ENCODE results near the gene CHMP5.

CHMP5 gene

DNA sequence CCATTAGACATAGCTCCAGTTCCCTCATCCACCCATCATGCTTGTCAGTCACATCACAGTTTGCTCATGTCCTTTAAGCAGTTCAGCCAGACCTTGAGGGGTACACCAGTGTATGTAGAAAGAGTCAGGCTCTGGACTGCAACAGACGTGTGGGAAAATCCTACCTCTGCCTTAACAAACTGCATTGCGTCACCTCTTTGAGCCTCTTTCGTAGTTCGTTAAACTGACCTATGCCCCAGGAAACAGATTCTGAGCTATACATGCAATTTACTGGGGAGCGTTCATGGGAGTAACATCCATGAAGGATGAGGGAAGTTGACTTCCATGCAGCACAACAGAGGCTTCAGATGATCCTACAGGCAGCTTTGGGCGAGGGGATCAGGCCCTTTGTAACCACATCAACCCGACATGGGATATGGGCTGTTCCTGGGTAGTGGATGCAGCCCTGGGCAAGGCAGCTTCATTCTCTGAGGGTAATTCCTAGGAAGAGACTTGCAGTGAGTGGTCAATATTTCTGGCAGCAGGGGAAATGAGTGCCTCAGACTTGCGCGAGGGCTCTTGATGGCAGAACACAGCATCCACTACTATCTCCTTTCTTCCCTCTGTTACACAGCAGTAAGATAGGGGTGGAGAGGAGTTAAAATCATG, 20.6 kb upstream of the CHMP5 start:
- no peak for DNase-seq

DNA sequence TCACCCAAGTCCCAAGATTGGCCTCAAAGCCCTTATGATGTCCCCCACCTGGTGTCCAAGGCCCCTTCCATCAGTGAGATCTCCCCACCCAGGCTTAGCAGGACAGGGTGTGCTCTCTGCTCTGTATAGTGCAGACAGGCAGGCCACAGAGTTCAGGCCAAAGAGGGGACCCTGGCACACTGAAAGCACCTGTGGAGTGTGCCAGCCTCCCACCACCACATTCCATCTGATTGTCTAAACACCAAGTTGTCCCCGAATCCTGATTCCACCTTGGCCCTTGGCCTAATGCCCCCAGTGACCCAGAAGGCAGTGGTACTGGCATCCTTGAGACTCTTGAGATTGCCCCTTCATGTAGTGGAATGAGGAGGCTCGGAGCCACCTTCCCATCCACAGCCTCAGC, 19.5 kb upstream of the CHMP5 start:
- no peak for DNase-seq

DNA sequence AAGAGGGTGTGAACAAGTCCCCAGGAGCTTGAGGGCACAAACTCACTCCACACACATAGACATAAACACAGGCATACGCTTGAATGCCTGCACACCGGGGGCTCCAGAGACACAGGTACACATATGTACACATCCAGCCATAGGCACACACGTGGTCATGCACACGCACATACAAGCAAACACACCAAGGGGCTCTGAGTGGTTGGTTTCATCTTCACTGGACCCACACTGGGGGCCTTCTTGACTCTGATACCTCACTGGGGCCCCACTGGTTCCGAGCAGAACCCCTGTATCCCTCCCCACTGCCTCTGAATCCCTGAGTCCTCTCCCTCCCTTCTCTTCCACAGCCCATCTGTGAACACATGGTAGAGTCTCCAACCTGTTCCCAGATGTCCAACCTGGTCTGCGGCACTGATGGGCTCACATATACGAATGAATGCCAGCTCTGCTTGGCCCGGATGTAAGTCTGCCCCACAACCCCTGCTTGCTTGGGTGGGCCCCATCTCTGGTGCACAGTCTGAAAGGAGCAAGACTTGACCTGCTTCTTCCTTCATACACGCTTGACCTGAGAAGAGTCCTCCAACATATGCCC, 18.5 kb upstream of the CHMP5 start:
- DNase-seq = no peak

DNA sequence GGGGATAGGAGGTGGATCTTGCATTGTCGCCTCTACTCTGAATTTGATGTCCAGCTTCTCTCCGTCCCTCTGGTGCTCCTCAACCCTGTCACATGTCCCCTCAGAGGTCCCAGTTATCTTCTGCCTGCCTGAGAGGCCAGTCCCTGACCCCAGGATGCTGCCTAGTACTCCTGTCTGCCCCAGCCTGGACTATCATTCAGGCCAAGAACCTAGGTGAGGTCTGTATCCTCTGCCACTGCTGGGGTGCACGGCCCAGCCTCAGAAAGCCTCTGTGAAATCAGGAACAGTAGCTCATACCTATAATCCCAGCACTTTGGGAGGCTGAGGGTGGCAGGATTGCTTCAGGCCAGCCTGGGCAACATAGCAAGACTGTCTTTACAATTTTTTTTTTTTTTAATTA, 16.2 kb upstream of the CHMP5 start:
- DNase-seq = no peak

DNA sequence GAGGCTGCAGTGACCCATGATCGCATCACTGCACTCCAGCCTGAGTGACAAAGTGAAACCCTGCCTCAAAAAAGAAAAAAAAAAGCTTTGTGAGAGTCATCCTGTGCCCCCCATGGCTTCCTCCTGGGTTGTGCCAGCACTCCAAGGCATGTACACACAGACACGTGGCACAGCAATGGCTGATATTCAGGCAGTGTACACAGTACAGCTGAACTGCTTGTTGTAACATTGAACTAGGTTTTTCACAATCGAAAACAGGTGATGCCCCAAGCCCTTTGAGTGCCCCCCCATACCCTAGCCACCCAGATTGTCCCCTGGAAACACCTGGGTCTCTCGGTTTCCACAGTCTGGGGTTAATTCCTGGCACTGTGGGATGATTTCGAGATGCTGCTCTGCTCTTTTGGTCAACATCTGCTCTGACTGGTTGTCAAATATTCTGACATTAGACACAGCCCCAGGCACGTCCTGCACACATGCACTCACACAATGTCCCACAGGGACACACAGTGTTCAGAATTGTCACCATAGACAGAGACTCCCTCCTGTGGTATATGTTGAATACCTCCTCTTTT, 15.7 kb upstream of the CHMP5 start:
- DNase-seq = no peak

DNA sequence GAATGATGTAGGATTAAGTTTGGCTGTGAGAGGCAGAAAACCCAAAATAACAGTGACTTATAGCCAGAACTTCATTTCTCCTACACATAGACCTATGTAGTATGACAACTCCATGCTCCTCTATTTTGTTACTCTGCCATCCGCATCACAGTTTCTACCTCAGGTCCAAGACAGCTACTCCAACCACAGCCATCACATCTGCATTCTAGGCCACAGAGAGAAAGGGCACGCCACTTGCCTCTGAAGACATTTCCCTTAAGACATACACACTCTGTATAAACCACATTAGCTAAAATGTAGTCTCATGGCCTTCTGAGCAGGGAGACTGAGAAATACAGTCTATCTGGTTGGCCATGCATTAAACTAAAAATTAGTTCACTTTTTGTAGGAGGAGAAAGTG, 14.9 kb upstream of the CHMP5 start:
- no peak for DNase-seq

DNA sequence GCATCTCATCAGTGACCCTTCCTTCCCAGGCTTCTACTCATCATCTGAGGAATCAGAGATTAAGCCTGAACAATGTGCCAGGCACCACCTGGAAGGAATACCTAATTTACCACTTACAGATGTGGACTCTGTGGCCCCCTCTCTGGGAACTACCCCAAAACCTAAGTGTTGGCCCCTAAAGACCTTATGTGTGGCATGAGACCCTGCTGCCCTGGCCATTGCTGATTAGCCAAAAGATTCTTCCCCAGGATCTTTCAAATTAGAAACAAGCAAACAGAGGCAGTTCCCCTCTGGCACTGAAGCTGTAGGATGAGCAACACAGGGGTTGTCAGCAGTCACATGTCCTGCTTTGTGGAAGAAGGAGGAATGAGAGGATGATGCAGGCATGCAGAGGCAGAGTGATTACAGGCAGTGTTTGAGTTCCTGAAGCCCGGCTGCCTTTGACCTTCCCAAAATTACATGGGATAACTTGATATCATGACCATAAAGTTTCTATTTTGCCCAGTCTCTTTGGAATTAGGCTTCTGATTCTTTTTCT, 14.3 kb upstream of the CHMP5 start:
- DNase-seq = no peak

DNA sequence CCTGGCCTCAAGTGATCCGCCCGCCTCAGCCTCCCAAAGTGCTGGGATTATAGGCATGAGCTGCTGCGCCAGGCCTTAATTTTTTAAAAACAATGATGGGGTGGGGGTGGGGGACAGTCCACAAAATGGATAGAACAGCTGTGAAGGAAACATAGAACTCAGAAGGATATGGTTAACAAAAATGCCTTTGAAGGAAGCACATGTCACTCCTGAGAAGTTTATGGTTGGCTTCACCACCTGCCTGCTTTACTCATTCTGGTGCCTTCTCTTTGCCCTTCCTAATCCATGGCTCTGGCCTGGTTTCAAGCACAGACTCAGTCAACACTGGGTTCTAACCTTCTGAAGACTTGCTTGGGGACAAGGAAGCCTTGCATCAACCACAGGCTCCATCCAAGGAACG, 10.6 kb upstream of the CHMP5 start:
- DNase-seq = no peak

DNA sequence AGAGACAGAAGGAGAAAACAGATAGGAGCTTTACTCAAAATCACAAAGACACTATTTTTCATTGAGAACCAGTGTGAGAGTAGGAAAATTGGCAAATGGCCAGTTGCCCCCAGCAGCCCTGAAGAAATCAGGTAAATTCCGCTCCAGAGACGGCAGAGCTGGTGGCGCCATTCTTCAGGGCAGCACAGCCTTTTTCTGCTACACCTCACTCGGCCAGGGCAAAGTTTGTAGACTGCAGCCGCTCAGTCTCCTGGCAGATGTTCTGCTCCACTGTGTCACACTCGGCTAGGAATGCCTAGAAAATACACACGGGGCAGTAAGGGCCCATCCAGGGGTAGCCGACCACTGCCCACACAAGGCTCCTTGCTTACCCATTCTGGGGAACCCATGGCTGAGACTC, 9.8 kb upstream of the CHMP5 start:
- DNase-seq = no peak

DNA sequence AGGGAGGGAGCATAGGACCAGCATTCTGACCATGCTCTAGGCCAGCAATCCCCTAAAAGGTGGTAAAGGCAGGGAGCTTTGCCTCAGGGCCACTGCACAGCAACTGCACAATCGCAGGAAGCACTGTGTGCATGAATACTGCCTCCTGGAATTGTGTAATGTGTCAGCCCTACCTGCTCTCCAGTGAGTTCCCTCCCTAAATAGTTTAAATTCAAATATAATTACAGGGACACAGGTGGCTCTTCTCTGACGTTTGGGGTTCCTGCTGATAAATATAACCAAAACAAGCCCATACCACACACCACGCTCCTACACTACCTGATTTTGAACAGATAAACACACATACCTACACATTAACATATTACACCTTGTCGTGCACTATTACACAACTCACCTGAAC, 9.4 kb upstream of the CHMP5 start:
- DNase-seq = no peak

DNA sequence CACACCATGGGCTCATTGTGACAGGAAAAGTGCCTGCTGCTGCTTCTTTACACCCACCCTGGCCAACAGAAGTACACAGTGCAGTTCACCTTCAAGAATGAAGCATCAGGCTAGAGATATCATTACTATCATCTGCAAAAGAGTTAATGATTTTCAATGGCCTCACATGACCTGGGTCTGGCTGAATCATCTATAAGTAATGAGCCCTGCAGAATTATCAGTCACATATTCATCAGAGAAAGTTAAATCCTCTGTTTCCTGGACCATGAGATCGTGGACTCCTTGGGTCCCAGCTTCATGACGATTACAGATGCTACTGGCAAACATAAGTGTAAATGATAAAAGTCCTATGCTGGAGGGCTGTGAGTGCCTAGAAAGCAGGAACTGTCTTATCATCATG, 8.6 kb upstream of the CHMP5 start:
- DNase-seq = no peak

DNA sequence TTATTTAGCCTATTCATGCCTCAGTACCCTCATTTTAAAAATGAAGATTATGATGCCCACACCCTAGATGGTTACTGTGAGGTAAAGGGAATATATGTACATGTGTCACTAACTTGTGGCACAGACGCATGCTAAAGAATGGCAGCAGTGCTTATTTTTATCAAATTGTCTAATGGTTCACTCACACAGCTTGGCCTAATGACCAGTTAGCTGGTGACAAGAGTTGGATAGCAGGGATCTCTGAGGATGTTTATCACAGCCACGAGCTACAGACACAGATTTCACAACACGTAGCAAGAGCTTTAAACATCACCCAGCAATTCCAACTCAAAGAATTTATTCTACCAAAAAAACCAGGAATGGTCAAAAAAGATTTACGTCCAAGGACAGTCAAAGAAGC, 7.6 kb upstream of the CHMP5 start:
- no peak for DNase-seq

DNA sequence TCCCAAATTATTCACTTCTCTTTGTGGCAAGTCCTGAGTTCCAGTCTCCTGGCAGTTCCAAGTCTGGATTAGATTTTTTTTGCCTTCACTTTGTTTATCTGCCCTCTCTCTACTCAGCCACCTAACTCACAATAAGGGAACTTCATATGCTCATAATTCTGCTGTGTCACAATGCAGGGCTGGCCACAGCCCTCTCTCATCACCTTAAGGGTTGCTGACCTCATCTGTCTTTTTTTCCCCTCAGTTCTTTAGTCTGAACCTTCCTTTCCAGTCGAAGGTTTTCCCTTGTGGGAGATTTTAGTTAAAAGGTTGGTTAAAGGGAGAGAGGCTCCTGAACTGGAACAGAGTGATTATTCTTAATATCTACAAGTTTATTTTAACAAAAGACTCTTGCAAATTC, 4.5 kb upstream of the CHMP5 start:
- DNase-seq = no peak

DNA sequence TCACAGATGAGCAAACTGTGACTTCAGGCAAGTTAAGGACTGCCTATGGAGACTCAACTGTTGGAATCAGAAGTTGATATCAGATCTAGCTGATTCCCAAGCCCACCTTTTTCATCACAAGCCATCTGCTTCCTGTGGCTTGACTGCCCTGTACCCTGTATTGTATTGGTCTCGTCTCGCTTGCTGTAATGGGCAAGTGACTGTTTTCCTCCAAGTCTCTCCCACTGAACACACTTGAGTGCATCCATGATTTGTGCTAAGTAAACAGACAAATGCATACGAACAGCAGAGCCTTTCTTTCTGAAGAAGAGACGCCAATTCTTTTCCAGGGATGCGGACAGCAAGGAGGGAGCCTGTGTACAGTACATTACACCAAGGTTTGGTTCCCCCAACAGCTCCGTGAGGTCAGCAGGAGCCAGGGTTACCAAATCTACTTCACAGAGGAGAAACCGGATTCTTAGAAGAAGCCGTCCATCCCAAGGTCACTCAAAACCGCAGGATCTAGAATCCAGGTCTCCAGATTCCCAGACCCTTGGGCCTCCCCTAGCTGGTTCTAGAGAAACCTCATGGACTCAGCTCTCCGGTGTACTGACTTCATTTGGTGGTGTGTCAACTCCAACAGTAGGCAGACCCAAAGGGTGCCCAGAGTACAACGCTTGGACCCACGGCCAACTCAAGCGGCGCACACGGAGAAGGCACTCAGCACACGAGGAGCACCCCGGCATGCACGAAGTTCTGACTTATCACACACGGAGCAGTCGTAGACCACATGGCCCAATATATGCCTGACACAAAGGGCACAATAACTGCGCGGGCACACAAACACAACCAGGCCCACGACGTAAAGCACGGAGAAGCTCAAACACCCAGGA, 1.5 kb upstream of the CHMP5 start:
- no peak for DNase-seq

DNA sequence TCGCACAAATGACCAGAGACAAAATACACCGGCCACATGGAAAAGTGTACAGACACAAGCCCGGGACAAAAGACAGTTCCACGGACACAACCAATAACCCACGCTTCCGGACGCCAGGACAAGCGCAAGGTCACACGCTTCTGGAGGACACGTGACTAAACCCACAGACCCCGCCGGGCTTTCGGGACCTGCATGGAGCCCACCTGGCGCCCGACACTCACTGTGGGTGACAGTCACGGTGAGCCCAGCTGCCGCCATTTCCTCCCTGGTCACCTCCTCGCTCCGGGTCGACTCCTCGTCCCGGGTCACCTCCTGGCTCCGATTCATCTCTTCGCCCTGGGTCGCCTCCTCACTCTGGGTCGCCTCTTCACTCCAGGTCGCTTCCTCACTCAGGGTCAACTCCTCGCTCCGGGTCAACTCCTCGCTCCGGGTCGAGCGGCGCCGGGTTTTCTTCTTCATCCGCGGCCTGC, 811 bp upstream of the CHMP5 start:
- no peak for DNase-seq

DNA sequence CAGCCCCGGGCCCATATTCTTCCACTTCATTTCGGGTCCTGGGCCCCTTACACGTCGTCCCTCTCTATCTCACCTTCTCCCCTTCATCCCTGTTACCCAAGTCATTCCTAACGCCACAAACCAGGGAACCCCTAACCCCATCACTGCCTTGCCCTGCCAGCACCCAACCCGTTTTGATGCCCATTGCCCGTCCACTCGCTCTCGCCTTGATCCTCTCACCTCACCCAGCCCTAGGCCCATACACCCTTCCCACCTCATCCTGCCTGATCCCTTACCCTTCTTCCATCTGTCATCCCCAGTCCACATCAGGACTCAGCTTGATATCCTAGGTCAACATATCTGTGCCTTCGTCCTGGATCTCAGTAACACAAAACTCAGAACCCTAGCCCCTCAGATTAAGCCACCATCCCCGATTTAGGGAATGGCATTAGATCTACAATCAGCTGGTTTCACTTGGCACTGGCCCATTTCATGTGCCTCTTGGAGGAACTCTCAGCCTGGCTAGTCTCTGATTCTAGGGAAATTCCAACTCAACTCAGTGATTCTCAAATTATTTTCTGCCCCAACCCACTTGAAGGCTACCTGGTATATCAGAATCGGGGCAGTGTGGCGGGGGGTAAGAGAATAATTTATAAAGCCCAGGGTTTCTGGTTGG, 489 bp downstream of the CHMP5 start:
- no peak for DNase-seq

DNA sequence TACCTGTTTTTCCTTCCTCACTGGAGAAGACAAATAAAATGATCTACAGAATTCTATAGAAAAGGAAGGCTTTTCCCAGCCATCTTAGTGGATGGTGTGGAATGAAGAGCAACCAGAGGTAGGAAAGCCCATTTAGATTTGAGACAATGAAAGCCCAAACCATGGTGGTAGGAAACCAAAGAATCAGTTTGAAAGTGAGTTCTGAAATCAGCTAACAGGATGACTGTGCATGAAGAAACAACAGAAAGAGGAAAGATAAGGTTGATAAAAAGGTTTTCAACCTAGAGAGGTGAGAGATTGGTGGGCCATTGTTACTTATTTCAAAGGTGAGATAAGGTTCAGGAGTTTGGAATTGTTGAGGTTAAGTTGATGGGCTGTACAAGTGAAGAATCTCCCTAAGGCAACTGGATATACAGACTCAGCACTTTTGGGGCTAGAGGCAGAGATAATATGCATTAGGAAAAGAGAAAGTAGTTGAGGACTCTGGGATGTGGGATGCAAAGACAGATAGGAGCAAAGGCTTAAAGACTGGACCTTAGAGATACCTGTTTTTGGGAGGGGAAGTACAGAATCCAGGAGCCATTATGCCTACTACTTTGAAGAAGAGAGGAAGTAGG, 2.4 kb downstream of the CHMP5 start:
- DNase-seq = no peak

DNA sequence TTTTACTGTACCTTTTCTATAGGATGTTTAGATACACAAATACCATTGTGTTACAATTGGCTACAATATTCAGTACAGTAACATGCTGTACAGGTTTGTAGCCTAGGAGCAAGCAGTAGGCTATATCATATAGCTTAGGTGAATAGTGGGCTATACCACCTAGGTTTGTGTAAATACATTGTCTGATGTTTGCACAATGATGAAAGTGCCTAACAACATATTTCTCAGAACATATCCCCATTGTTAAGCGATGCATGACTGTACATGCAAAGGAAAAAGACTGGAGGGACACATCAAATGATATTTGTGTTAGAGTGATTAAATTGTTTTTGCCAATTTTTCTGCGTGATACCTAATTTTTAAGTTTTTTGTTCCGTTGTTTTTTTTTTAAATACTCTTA, 5.3 kb downstream of the CHMP5 start:
- DNase-seq = no peak

DNA sequence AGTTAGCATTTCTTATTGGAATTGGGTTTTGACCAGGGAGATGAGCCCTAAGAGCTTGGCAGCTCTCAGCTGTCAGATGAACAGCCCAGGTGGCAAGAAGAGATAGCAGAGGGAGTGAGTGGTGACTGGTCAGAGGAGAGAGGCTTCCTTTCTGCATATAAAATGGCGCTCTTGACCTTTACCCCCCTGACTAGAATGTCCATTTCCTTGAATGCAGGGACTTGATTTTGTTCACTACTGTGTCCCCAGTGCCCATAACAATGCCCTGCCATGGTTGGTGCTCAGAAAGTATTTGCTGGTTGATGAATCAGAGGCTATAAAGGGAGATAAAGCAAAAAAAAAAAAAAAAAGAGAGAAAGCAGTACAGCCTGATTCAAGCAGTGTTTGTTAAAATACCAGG, 7.2 kb downstream of the CHMP5 start:
- no peak for DNase-seq

DNA sequence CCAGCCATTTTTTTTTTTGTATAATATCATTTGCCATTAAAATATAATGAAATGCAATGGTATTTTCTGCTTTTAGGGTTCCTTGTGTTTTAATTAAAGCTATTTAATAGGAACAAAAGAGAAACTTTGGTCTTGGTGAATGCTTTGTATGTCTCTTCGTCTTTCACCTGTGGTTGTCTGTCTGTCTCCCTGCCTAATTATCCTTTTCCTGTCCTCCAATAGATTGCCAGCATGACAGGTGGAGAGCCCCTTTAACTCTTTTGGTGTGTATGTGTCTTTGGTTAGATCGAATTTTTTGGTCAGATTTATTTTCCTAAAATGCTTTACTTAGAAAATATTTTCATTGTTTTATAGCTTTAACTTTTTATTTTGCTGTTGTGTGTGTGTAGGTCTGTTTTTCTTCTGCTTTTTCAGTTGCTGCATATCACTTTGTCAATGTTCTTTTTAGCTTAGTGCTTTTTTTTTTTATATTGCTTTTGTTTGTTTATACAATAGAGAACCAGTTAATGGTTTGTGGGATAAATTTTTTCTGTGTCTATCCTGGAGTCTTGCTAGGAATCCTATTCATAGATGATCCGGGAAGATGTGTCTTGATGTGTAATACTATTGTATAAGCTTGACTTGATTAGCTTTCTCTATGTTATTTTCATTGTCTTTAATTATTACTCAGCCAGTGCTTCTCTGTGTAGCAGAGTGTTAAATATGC, 8.6 kb downstream of the CHMP5 start:
- DNase-seq = no peak

DNA sequence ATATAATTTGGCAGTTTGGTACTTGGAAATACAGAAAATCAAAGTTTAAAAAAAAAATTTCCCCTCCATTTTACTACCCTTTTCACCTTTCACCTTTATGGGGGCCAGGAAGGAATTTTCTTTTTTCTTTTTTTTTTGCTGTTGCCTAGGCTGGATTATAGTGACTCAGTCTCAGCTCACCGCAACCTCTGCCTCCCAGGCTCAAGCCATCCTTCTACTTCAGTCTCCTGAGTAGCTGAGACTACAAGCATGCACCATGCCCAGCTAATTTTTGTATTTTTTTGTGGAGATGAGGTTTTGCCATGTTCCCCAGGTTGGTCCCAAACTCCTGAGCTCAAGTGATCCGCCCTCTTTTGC, 9.1 kb downstream of the CHMP5 start:
- no peak for DNase-seq

DNA sequence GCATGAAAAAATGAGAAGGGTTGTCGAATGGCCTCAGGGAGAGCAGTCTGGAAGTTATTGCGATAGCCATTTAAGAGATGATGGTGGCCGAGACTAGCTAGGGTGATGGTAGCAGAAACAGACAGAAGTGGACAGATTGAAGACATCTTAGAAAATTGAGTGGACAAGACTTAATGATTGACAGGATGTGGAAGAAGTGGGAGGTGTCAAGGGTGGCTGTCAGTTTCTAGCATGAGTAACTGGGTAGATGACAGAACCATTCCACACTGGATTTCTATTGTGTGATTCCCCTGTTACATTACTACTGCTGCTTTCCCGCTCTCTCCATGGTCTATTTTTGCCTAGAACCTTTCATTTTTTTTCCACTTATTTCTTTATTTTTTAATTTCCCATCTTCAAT, 12.6 kb downstream of the CHMP5 start:
- DNase-seq = no peak

All from NCI-H2081 treated with DMSO at 0.1 percent for 48 hours (cell line).